Esophagus squamous epithelium (tissue), 5 donors: ENCODE measurements around the gene ALDH3B1. TPM values are rescaled to one million over a fixed set of nuclear protein-coding genes. Genes with fewer than 3 reads are reported as not detected.

ENCODE experiments used
- DNase-seq: peaks from one replicate; lab custom pipeline; 2025; lab: John Stamatoyannopoulos, UW
- H3K27ac ChIP-seq, 4 donors: fragments of 200-600 bp; sonication (generic); one replicate each; pipeline ENCODE4 v1.5.1; 2016 to 2019; ENCODE audit warnings: mild to moderate bottlenecking in 1 of 4
- H3K27me3 ChIP-seq, 4 donors: fragments of 200-600 bp; sonication (generic); 1 replicate in 3 of 4; 2 replicates in 1 of 4; pipeline versions ENCODE4 v1.5.1 to v1.6.0; 2017 to 2021; ENCODE audit warnings: antibody characterized with exemption in 1 of 4
- H3K36me3 ChIP-seq, 3 donors: fragments of 200-600 bp; sonication (generic); one replicate each; pipeline ENCODE4 v1.5.1; 2016 to 2019
- H3K4me1 ChIP-seq, 3 donors: fragments of 200-600 bp; sonication (generic); one replicate each; pipeline ENCODE4 v1.5.1; 2017 to 2019
- H3K4me3 ChIP-seq, 4 donors: fragments of 200-600 bp; sonication (generic); 1 replicate in 3 of 4; 2 replicates in 1 of 4; pipeline ENCODE4 v1.5.1; 2016 to 2019; ENCODE audit warnings: mild to moderate bottlenecking in 2 of 4, moderate library complexity in 1 of 4
- H3K9me3 ChIP-seq, 3 donors: fragments of 200-600 bp; sonication (generic); one replicate each; pipeline ENCODE4 v1.5.1; 2016 to 2019
- CTCF ChIP-seq, 6 experiments: fragments of 450-650 bp in 4 of 6; fragments of 200-600 bp in 2 of 6; sonication (generic) in 2 of 6; IDR thresholded peaks; one replicate each; pipeline ENCODE4 v1.5.1; 2016 to 2019; ENCODE audit warnings: antibody characterized with exemption in 6 of 6, mild to moderate bottlenecking in 4 of 6, moderate library complexity in 4 of 6
- POLR2A ChIP-seq, 4 donors: fragments of 450-650 bp; IDR thresholded peaks; one replicate each; pipeline ENCODE4 v1.6.1; 2017; ENCODE audit warnings: antibody characterized with exemption in 4 of 4, mild to moderate bottlenecking in 4 of 4, moderate library complexity in 3 of 4
- WGBS, 2 donors: methylation state at CpG; one replicate each; pipeline ENCODE4 v1.1.5; 2018; 5-methylcytosine and 5-hydroxymethylcytosine counted together
- intact Hi-C: fragments of 100-400 bp; cut with DNase I; formaldehyde crosslinking; loops from one replicate; pipeline ENCODE4 v1.15.0; 2022
- total RNA-seq, 4 donors: library from RNA; depleted of rRNA; stranded (reverse); fragments of >200 nt; gene quantifications; one replicate each; pipeline ENCODE4 v1.1.0, GENCODE V29; 2016
- donor health status: DM: yes; HTN: yes; CAD: no.

ALDH3B1 gene
- total RNA-seq, 4 donors from 2014 or later: 1.6 to 15.7 (median 8.0) TPM

- Histone ChIP-seq H3K9me3 (peaks cover 0 to 10% (median 0%) of the 10 kb centered on the region in 3 donors), H3K4me3 (no peak overlapping the region), H3K27me3 (no peaks in the 10 kb centered on the region), H3K4me1 (peaks cover 10 to 22% (median 16%) of the 10 kb centered on the region in 3 donors), H3K36me3 (peaks cover 0 to 33% (median 0%) of the 10 kb centered on the region in 3 donors), H3K27ac (no peak overlapping the region)
- DNase-seq: no peak
- intact Hi-C loops: no loop called here
- 62 to 79% methylated on average over 4 to 5 of the region's 5 CpGs for WGBS, 2 donors
- TF ChIP-seq POLR2A (IDR thresholded peaks at IDR 0.05): no peak
- TF ChIP-seq CTCF (IDR thresholded peaks at IDR 0.05): no peak
Measured at GRCh38 chr11:68025047-68025446, 14.9 kb downstream of the ALDH3B1 start.

- intact Hi-C loops: no loop called here
- 85 to 97% methylated on average over 3 to 5 of the region's 18 CpGs for WGBS, 2 donors
- peaks cover 0 to 10% (median 0%) of the 10 kb centered on the region in 3 donors for H3K9me3 ChIP-seq
- H3K27me3 ChIP-seq: no peaks in the 10 kb centered on the region
- no peak for DNase-seq
- peaks cover 14 to 18% (median 15%) of the 10 kb centered on the region in 3 donors for H3K4me1 ChIP-seq
- H3K27ac ChIP-seq: no peak overlapping the region
- peaks cover 0 to 33% (median 0%) of the 10 kb centered on the region in 3 donors for H3K36me3 ChIP-seq
- TF ChIP-seq POLR2A (IDR thresholded peaks at IDR 0.05) (no peak), CTCF (IDR thresholded peaks at IDR 0.05) (no peak)
- no peak overlapping the region for H3K4me3 ChIP-seq
Measured at GRCh38 chr11:68026391-68027105, 16.4 kb downstream of the ALDH3B1 start.

GRCh38 chr11:68027667-68028066 is 17.5 kb downstream of the ALDH3B1 start:
- Histone ChIP-seq H3K27ac (no peak overlapping the region), H3K4me3 (no peak overlapping the region), H3K27me3 (no peaks in the 10 kb centered on the region), H3K9me3 (peaks cover 0 to 10% (median 0%) of the 10 kb centered on the region in 3 donors), H3K36me3 (peaks cover 0 to 33% (median 0%) of the 10 kb centered on the region in 3 donors), H3K4me1 (peaks cover 21 to 29% (median 23%) of the 10 kb centered on the region in 3 donors)
- TF ChIP-seq CTCF (IDR thresholded peaks at IDR 0.05) (no peak), POLR2A (IDR thresholded peaks at IDR 0.05) (no peak)
- no peak for DNase-seq
- 83 to 100% methylated on average over 7 to 14 of the region's 21 CpGs for WGBS, 2 donors
- intact Hi-C loops: no loop called here

- intact Hi-C loops: no loop called here
- Histone ChIP-seq H3K9me3 (peaks cover 0 to 10% (median 0%) of the 10 kb centered on the region in 3 donors), H3K4me1 (peaks cover 21 to 40% (median 23%) of the 10 kb centered on the region in 3 donors), H3K4me3 (no peak overlapping the region), H3K36me3 (peaks cover 4 to 37% (median 10%) of the 10 kb centered on the region in 3 donors), H3K27me3 (no peaks in the 10 kb centered on the region), H3K27ac (peak overlapping the region in 2 of 4 donors; percentile 21 to 88)
- TF ChIP-seq POLR2A (IDR thresholded peaks at IDR 0.05) (no peak), CTCF (IDR thresholded peaks at IDR 0.05) (no peak)
- 64 to 80% methylated on average over 9 to 12 of the region's 12 CpGs for WGBS, 2 donors
- DNase-seq: no peak
Measured at GRCh38 chr11:68028802-68029545, 18.8 kb downstream of the ALDH3B1 start.
